T-helper 1 cell treated with Interleukin-12 subunit alpha and Interleukin-12 subunit beta and Interleukin-4 antibody, amounts not matched to agents 30 ng/mL and 1 ng/mL, for 36 hours (primary cell): ENCODE measurements around the gene KRT36. TPM values are rescaled to one million over a fixed set of nuclear protein-coding genes. Genes with fewer than 3 reads are reported as not detected.

Source experiments
- intact Hi-C: fragments of 100-400 bp; cut with micrococcal nuclease; formaldehyde crosslinking; loops from one replicate; pipeline ENCODE4 v1.15.1; 2024
- total RNA-seq: library from RNA; stranded (reverse); gene quantifications from 2 replicates; pipeline ENCODE4 v1.2.3, GENCODE V29; 2022

KRT36 gene
- total RNA-seq, 1 donor from 2014 or later: not detected

DNA sequence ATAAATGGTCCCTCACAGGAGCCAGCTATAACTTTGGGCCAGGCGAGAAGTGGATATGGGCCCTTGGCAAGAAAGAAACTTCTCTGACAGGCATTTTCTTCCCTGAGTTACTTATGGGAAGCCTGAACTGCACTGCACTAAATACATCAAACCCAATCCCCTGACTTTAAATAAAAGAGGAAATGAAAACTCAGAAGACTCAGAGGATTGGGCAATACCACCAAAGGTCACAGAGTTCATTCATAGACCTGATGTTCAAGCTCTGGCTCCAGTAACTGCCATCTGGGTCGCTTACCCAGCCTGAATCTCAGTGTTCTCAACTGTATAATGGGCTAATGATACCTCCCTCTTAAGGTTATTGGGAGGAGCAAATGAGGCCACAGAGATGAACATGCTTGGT is 9.6 kb downstream of the KRT36 start:
- intact Hi-C loops: no loop called here

DNA sequence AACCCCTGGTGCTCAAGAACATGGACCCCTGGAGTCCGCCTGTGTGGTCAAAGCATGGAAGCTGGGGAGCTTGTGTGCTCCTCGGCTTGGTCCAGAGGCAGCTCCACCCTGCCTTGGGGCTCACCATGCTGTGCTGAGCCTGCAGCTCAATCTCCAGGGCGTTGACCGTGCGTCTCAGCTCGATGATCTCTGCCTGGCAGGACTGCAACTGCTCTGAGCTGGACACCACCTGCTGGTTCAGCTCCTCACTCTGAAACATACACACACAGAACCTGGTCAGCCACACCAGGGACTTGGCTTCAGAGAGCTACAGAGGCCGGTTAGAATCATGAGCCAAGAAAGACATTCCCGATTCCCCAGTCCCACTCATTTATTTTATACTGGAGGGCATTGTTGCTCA is 11.5 kb downstream of the KRT36 start:
- intact Hi-C loops: no loop called here

DNA sequence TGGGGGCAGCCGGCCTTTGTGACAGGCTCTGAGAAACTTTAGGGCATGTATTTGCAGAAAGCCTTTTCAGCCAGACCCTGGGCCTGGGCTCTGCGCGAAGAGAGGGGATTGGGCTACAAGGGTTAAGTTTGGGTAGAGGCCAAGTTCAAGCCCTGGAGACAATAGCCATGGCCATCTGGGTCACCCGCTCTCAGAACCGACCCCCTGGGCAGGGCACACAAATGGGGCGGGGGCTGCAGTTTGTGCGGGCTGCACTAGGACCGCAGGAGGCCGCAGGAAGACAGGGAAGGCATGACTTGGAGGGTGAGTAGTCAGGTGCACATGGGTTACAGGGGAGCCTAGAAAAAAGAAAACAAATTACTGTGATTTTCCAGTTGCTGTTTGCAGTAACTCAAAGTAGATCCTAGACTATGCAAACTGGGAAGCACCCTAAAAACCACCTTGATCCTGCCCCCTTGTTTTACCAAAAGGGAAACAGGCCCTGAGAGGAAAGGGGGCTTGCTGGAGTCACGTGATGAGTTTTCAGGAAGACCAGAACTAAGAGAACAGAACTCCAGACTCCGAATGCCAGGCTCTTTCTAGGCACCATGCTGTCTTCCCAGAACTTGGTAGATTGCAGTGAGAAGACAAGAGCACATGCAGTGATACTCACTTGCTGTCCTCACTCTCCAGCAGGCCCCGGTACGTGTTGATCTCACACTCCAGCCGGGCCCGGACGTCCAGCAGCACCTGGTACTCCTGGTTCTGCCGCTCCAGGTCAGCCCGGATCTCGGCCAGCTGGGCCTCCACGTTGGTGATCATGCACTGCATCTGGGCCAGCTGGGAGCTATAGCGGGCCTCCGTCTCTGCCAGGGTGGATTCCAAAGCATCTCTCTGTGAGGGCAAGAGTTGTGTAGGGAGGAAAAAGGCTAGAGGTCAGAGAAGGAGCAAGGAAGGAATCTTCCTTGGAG is 12.6 kb downstream of the KRT36 start:
- intact Hi-C loops: no loop called here

DNA sequence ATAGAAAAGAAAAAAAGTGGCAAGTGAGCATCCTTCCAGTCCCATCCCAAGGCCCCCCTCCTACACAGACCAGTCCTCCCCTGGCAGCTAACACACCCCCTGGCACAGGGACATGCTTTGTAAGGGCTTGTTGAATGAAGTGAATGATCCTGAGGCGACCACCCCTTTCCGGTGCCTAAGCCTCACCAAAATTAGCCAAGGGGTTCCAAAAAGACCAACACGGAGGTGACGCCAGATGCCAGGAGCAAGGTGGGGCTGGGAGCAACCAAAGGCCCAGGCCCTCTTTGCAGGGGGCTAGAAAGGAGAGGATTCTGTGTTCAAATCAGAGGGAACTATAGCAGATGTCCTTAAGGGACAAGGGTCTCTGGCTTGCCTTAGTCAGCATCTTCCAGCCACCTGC is 14.3 kb downstream of the KRT36 start:
- intact Hi-C loops: no loop called here

DNA sequence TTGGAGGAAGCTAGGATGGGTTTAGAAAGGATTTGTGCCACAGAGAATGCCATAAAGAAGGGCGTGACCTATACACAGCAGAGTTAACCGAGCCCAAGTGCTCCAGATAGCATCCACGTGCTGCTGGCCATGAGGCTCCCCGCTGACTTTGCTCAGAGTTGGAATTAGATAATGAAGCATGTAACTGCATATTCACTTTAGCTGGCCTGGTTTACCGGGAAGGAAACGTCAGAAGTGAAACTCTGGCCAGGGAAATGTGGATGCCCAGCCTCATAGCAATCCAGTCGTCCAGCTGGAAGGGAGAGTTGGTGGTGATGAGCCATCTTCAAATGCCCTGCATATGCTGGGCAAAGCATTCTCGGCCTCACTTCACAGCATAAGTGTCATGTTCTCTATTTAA is 14.8 kb downstream of the KRT36 start:
- intact Hi-C loops: no loop called here

DNA sequence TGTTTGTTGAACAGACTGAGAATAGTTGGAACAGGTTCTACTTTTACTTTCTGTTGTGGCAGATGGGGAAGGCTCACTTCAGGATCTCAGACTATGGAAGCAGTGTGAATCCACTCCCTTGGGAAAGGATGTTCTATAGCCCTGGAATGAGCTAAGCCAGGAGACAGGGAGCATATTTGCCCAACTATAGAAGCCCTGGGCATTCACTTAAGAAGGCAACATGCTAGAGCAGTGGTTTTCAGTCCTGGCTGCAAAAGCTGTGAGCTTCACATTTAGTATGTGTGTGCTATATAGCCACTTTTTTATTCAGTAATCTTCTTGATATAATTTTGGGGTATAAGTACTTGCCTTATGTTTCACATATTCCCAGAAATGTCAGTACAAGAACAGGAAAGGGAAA is 21.4 kb downstream of the KRT36 start:
- intact Hi-C loops: no loop called here

DNA sequence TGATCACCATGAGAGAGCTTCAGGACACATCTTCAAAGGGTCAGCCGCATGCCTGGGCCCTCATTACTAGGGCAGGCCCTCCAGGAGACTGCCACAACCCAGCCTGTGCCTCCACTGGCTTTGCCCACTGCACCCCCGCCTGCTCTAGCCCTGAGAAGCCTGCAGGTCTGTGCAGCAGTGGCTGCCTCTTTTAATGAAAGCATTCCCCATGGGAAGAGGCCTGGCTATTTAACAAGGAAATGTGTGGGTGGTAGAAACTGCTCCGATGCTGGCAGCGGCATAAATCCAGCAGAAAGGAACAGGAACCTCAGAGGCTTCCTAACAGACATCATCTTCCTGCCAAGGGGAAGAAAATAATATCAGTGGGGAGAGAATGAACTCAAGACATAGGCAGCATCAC is 22.1 kb downstream of the KRT36 start:
- intact Hi-C loops: no loop called here

DNA sequence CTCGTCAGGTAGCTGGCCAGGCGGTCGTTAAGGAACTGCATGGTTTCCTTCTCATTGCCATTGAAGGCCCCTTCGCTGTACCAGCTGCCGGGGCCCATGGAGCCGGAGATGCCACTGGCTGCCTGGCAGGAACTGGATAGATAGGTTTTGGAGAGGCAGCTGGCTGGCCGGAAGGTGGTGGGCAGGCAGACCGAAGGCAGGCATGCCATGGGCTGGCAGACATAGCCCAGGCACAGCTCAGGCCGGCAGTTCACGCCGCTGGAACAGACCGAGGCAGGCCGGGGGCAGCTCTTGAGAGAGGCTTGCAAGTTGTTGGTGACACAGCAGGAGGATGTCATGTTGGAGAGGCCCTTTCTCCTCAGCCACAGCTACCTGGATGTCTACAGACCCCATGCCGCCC is 22.7 kb downstream of the KRT36 start, which contains the start of gene KRT32:
Gene KRT32, minus strand, starts transcription at position 399 of the 400 bp plus-strand sequence. Its CDS starts 61 bp downstream, at position 338.
- intact Hi-C loops: no loop called here

DNA sequence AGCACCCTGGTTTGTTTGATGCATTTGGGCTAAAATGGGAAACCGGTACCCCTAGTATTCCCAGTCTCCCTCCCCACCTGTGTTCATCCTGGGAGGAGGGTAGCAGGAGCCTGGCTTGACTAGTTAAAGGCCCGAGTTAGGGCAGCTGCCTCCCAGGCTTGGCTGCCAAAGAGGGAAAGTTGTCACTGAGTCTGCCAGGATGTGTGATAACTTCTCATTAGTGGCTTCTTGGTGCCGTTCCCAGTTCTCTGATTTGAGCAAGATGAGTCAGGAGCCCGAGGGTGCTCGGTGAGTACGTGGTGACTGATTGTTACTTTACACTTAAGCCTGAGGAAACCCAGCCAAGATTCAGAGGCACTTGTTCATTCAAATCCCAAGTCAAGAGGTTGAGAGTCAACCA is 25.0 kb downstream of the KRT36 start:
- intact Hi-C loops: no loop called here

DNA sequence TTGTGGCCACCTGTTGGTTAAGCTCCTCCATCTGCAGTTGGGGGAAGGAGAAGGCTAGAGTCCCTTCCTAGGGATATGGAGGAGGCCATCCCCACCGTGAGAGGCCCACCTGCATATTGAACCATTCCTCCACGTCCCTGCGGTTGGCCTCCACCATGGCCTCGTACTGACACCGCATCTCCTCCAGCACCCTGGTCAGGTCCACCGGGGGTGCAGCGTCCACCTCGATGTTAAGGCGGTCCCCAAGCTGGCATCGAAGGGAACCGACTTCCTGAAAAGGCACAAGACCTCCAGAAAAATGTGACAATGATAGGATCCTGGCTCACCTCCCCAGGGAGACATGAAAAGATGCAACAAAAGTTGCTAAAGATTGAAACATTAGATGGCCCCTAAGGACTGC is 25.5 kb downstream of the KRT36 start:
- intact Hi-C loops: no loop called here

DNA sequence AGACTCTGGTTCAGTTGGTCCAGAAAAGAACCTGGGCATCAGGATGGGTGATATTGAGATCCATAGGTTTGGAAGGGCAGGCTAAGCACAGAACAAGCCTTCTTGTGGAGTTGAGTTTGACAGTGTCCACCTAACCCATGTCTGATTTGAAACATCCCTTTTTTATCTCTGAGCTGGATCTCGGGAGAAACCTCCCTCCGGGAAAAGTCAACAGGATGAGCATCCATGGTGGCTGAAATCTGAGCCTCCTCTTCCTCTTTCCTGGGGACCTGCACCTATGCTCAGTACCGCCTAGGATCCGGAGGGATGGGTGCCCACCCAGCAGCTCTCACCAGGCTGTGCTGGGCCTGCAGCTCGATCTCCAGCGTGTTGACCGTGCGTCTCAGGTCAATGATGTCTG is 26.0 kb downstream of the KRT36 start:
- intact Hi-C loops: no loop called here

DNA sequence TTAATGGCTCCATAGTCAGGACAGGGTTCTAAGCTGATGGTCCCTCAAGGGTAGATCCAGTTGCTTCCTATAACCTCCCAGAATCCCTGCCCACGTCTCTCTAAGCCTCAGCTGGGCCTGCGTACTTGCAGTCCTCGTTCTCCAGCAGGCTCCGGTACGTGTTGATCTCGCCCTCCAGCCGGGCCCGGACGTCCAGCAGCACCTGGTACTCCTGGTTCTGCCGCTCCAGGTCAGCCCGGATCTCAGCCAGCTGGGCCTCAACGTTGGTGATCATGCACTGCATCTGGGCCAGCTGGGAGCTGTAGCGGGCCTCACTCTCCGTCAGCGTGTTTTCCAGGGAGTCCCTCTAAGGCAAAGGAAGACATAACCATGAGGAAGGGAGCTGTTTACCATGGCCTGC is 27.0 kb downstream of the KRT36 start:
- intact Hi-C loops: no loop called here

DNA sequence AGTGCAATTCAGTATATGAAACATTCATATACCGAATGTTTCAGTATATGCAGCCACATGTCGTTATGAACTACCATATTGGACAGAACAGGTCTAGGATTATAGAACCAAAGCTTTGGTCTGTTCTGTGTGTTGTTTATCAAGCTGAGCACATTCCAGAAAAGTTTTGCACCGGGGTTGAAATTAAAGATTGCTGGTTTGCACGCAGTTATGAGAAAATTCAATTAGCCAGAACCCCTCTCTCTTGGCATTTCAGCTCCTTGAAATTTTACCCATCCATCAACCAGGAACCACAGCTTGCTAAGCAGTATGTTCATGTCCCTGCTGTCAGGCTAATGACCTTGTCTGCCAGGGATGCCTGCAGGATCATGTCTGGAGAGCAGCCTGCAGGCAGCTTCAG is 32.0 kb downstream of the KRT36 start:
- intact Hi-C loops: no loop called here

DNA sequence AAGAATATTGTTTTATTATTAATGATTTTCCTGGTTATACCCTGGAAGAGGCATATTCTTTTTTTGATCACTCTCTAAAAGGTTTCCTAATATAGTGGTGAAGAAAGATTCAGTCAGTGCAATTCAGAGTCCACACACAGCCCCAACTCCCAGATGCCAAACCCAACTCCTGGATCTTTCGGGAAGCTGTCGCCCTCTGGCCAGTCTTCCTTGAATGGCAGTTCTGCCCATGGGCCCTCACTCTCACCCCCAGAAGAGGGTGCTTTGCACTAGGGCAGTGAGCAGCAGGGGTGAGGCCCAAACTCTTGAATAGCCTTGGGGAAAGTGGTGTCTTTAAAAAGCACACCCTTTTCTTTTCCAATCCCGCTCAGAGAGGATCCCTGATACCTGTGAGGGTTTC is 33.5 kb downstream of the KRT36 start:
- intact Hi-C loops: no loop called here

DNA sequence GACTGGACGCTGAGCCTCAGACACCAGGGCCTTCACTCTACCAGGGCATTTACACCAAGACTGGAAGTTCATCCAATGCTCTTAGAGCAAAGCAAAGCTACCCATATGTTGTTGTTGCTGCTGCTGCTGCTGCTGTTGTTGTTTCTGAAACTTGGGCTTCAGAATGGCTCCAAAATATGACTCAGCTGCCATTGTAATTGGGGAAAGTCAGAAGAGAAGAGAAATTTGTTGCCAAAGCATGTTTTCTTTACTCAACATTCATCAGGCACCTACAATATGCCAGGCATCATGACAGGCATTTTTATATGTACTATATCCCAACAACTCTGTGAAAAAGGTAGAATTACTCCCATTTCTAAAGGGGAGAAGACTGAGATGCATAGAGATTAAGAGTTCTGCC is 34.5 kb downstream of the KRT36 start:
- intact Hi-C loops: no loop called here

DNA sequence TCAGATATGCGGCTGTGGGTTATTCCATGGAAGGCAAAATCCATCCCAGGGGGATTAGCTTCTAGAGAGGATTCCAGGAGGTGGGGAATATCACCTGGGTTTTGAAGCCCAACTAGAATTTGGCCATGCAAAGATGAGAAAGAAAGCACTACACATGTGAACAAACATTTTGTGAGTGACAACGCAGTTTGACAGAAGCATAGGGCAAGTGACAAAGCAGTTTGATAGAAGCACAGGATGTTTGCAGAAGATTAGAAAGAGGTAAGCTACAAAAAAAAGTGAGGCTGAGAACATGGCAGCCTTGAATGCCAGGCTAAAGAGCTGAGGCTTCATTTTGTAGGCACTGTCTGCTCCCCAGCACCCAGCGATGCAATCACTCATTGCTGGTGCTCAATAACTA is 36.6 kb downstream of the KRT36 start:
- intact Hi-C loops: no loop called here

DNA sequence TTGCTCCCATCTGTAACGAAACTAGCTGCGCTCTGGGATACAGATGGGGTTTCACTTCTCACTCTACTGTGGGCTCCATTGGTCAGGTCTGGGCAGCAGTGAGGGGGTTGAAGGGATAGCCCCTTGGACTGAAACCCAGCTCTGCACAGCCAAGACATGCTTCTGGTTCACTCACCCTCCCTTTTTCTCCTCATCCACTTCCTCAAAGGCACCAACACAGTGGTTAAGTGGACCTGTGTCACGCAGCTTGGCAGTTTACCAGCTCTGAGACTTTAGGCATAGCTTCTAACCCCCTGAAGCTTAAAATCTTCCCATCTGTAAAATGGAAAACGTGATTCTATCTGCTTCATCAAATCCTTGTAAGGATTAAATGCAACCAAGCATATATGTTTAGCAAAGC is 37.4 kb downstream of the KRT36 start:
- intact Hi-C loops: no loop called here

DNA sequence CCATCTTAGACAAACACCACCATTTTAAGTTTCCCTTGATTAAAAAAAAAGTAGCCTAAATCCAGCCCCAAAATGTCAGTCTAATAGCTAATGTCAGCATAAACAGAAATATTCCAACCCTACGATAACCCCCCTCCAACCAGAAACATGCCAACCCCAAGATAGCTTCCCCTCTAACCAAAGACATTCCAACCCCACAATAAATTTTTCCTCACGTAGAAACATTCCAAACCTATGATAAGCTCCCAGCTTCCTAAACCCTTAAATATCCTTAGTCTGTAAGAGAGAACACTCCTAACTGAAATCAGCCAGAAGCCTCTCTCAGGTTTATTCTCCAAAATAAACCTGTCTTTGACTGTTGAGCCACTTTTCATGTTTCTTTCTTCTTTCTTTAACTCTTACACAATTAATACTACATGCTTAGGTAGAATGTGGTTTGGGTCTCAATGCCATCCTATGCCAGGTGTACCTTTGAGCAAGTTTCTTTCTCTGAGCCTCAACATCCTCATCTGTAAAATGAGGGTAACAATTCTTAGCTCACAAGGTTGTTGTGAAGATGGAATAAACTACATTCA is 38.5 kb downstream of the KRT36 start:
- intact Hi-C loops: no loop called here

DNA sequence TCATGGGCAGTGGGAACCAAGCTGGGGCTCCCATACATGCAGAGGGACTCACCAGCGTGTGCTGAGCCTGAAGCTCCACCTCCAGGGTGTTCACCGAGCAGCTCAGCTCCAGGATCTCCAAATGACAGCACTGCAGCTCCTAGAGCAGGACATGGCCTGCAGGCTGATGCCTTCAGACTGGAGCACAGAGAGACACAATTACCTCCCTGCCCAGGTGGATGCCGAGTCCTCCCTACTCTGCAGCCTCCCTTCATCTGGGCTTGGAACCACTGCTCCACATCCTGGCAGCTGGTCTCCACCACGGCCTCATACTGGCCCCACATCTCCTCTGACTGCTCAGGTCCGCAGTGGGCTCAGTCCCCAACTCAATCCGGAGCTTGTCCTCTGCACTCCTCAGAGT is 40.7 kb downstream of the KRT36 start:
- intact Hi-C loops: no loop called here

DNA sequence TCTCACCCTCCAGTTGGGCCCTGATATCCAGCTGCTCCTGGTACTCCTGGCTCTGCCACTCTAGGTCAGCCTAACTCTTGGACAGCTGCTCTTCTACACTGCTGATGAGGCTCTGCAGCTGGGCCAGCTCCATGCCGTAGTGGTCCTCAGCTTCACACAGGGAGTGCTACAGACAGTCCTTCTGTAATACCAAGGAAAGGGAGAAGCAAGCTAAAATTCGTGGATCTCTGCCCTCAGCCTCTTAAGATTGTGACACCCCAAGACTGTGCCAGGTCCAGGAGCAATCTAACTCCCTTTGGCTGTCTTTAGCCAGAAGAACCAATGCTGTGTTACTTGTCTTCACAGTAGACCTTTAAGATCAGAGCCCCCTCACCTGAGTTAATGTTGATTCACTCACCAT is 41.2 kb downstream of the KRT36 start:
- intact Hi-C loops: no loop called here

DNA sequence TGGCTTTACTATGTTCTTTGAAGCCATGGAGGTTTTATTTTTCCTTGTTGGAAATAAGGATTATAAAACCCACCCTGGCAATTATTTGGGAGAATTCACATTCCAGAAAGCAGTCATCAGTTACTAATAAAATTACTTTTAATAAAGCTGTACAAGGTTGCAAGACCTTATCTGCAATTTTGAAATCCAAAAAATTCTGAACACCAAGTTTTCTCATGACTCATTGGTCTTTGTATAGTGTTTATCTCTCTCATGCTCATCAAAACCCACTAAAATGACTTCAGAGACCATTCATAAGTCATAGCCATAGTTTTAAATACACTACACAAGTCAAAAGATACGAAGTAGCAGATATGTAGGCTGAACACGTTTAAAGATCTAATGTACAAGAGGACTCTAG is 42.9 kb downstream of the KRT36 start:
- intact Hi-C loops: no loop called here

DNA sequence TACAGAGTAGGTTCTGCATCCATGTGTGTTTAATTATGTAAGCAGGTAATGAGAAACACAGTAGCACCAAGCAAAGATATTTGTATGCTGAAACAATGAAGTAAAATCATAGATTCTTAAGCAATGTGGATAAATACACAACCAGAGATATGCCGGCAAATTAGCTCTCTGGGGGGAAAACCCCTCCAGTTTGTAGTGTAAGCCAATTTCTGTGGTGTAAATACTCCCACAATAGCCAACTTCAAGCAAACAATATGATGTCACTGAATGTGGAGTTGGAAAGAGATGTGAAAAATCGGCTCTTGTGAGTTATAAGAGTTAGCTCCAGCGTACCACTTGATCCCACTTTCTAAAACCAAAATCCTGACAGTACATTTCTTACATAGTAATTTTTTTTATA is 45.1 kb downstream of the KRT36 start:
- intact Hi-C loops: no loop called here

DNA sequence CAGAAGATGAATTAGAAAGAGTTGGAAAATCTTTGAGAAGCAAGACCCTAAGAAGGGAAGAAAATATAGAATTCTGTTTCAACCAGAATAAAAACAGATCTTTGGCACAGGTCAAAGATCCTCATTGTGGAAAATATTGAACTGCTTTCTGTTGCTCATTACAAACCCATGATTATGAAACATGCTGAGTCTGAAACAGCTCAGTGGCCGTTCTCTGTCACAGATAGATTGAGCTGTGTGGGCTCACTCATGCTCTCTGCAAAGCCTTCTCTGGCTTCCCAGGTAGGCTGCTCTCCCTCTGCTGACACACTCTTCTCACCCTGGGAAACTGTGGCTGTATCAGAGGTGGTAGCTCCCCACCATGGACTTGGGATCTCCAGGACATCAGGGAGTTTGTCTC is 45.5 kb downstream of the KRT36 start:
- intact Hi-C loops: no loop called here
